GM12878 (cell line): ENCODE data around the gene FAM50A. TPM values are rescaled to one million over a fixed set of nuclear protein-coding genes. Genes with fewer than 3 reads are reported as not detected.

ENCODE experiments used
- ATAC-seq: fragments of 200-7000 bp; cut with Tn5 transposase; 3 replicates; pipeline ENCODE4 v1.9.1; 2020; ENCODE audit warnings: mild to moderate bottlenecking, moderate library complexity
- BruUV-seq: library from RNA; stranded (reverse); fragments of 400-500 nt; replicated peaks from 2 replicates; lab custom pipeline; 2021; lab: Mats Ljungman, UMichigan
- CTCF ChIA-PET: fragments of 300-600 bp; sonication (Branson Sonifier 250); formaldehyde crosslinking; extraction: SDS; loops from one replicate; lab custom pipeline; 2021; ENCODE audit warnings: inconsistent platforms; lab: Yijun Ruan, JAX
- POLR2A ChIA-PET: fragments of 350-600 bp; formaldehyde crosslinking; extraction: SDS; loops from one replicate; lab custom pipeline; 2021; ENCODE audit warnings: inconsistent platforms; lab: Charles Lee
- RAD21 ChIA-PET: fragments of 300-600 bp; sonication (Branson Sonifier 250); formaldehyde crosslinking; loops from one replicate; lab custom pipeline; 2023; ENCODE audit warnings: antibody characterized with exemption; ENCODE audit not compliant: unreplicated experiment; lab: Charles Lee
- SMC1A ChIA-PET: fragments of 300-600 bp; sonication (Branson Sonifier 250); formaldehyde crosslinking; loops from one replicate; lab custom pipeline; 2023; ENCODE audit not compliant: unreplicated experiment, uncharacterized antibody; lab: Charles Lee
- DNase-seq: peaks from one replicate; pipeline ENCODE4 v3.0.0-alpha.2; 2011; ENCODE audit warnings: low read depth, low spot score
- FAIRE-seq: peaks from 3 replicates; lab custom pipeline; 2011; peaks lifted over from hg19 to GRCh38; lab: Jason Lieb, UNC
- H2AFZ ChIP-seq: 2 replicates; pipeline ENCODE4 v1.6.0; 2011; ENCODE audit warnings: low read depth, low read length, control low read depth; ENCODE audit not compliant: control insufficient read depth
- H3K27ac ChIP-seq: 2 replicates; pipeline ENCODE4 v1.5.1; 2011; ENCODE audit warnings: control low read depth; ENCODE audit not compliant: control insufficient read depth, insufficient read depth
- H3K27me3 ChIP-seq, 2 experiments: replicated peaks in 1 of 2; 2 replicates each; pipeline versions ENCODE4 v1.6.0 to v1.6.1; 2011; ENCODE audit warnings: low read length in 1 of 2; ENCODE audit not compliant: control insufficient read depth in 2 of 2, insufficient read depth in 2 of 2
- H3K36me3 ChIP-seq, 2 experiments: 2 replicates each; pipeline ENCODE4 v1.5.1; 2011; ENCODE audit warnings: low read length in 1 of 2; ENCODE audit not compliant: control insufficient read depth in 2 of 2, insufficient read depth in 2 of 2
- H3K4me1 ChIP-seq: 2 replicates; pipeline ENCODE4 v1.6.1; 2011; ENCODE audit warnings: mild to moderate bottlenecking, low read length, moderate library complexity, mixed read lengths; ENCODE audit not compliant: control insufficient read depth, insufficient read depth
- H3K4me2 ChIP-seq: 2 replicates; pipeline ENCODE4 v1.6.0; 2011; ENCODE audit warnings: control low read depth; ENCODE audit not compliant: control insufficient read depth, insufficient read depth
- H3K4me3 ChIP-seq: fragments of 200-600 bp; sonication (generic); 2 replicates; pipeline ENCODE4 v1.5.1; 2016
- H3K79me2 ChIP-seq: 2 replicates; pipeline ENCODE4 v1.6.0; 2011; ENCODE audit warnings: low read length; ENCODE audit not compliant: control insufficient read depth, insufficient read depth
- H3K9ac ChIP-seq: 2 replicates; pipeline ENCODE4 v1.8.0; 2011; ENCODE audit warnings: low read length, control low read depth, mixed read lengths; ENCODE audit not compliant: control insufficient read depth, insufficient read depth
- H3K9me3 ChIP-seq: replicated peaks from 3 replicates; pipeline ENCODE4 v1.5.1; 2011; ENCODE audit warnings: mild to moderate bottlenecking, low read length; ENCODE audit not compliant: control insufficient read depth, insufficient read depth
- H4K20me1 ChIP-seq: 2 replicates; pipeline ENCODE4 v1.6.0; 2011; ENCODE audit not compliant: control insufficient read depth, insufficient read depth
- HCFC1 ChIP-seq: fragments of 150-350 bp; IDR thresholded peaks from 2 replicates; pipeline ENCODE4 v1.6.1; 2014; ENCODE audit warnings: low read length
- KLF5 ChIP-seq: fragments of 450-650 bp; IDR thresholded peaks from 2 replicates; pipeline ENCODE4 v1.6.1; 2014; ENCODE audit warnings: mild to moderate bottlenecking; ENCODE audit not compliant: partially characterized antibody
- LARP7 ChIP-seq: fragments of 450-650 bp; IDR thresholded peaks from 2 replicates; pipeline ENCODE4 v1.6.1; 2017; ENCODE audit warnings: mild to moderate bottlenecking
- RUNX3 ChIP-seq: IDR thresholded peaks from 2 replicates; pipeline ENCODE4 v1.6.1; 2012; ENCODE audit warnings: low read length, inconsistent platforms
- SUZ12 ChIP-seq: fragments of 200-600 bp; sonication (generic); IDR thresholded peaks from one replicate; pipeline ENCODE4 v1.6.1; 2018; ENCODE audit warnings: antibody characterized with exemption, mild to moderate bottlenecking; ENCODE audit not compliant: unreplicated experiment
- WGBS: methylation state at CpG from one replicate; pipeline ENCODE4 v1.1.6; 2016; ENCODE audit warnings: low lambda C conversion rate; ENCODE audit not compliant: insufficient replicate concordance, insufficient coverage; ENCODE audit errors: missing lambda C conversion rate; 5-methylcytosine and 5-hydroxymethylcytosine counted together
- in situ Hi-C: fragments of 300-500 bp; cut with MboI; formaldehyde crosslinking; loops from 9 replicates; pipeline ENCODE4 v1.14.3; 2018; ENCODE audit warnings: mixed read lengths
- intact Hi-C: fragments of 100-400 bp; cut with micrococcal nuclease; formaldehyde crosslinking; loops from one replicate; pipeline ENCODE4 v1.14.2; 2022; ENCODE audit not compliant: unreplicated experiment
- polyA plus RNA-seq, 11 experiments: library from polyadenylated mRNA; depleted of rRNA in 4 of 11; unstranded in 6 of 11; stranded (reverse) in 5 of 11; fragments of >200 nt; fragmentation: Nextera tagmentation in 4 of 11; fragmentation: Illumina TruSeq in 1 of 11; extraction: Ambion mirVana in 4 of 11; extraction: Trizol in 1 of 11; gene quantifications; 1 replicate in 1 of 11; 2 replicates in 10 of 11; pipeline versions ENCODE4 v1.2.1 to v1.2.3, GENCODE V29; 2011 to 2016; ENCODE audit warnings: inconsistent platforms in 2 of 11, missing spikeins in 2 of 11, low read depth in 1 of 11
- total RNA-seq, 4 experiments: library from RNA; depleted of rRNA in 3 of 4; stranded (reverse); fragments of >200 nt in 3 of 4; fragmentation: Illumina TruSeq in 1 of 4; extraction: Trizol in 1 of 4; gene quantifications; 2 replicates each; pipeline versions ENCODE4 v1.2.1 to v1.2.3, GENCODE V29; 2013 to 2021
- TF ChIP-seq, protein P1 (sequence below): IDR thresholded peaks from 2 replicates; pipeline ENCODE4 v1.6.1; 2012; ENCODE audit warnings: improper control_type of control experiment, low read depth, low read length; ENCODE audit not compliant: insufficient replicate concordance
- TF ChIP-seq, protein P2 (sequence below): fragments of 450-650 bp; IDR thresholded peaks from 2 replicates; pipeline ENCODE4 v1.6.1; 2017; ENCODE audit warnings: low read depth, mild to moderate bottlenecking, moderate library complexity
- TF ChIP-seq, protein P3 (sequence below): IDR thresholded peaks from 2 replicates; pipeline ENCODE4 v1.6.1; 2011; ENCODE audit warnings: mild to moderate bottlenecking, low read depth, low read length, moderate library complexity; ENCODE audit not compliant: insufficient replicate concordance
- TF ChIP-seq, protein P4 (sequence below): fragments of 450-650 bp; IDR thresholded peaks from 2 replicates; pipeline ENCODE4 v1.6.1; 2017; ENCODE audit warnings: mild to moderate bottlenecking, moderate library complexity

Gene FAM50A
- total and polyA plus RNA-seq, 10 of the 15 experiments (the other 5 are each of a cell fraction or from before 2014, with no cell fraction given) = 4.2 to 46.7 (median 34.6) TPM

DNA sequence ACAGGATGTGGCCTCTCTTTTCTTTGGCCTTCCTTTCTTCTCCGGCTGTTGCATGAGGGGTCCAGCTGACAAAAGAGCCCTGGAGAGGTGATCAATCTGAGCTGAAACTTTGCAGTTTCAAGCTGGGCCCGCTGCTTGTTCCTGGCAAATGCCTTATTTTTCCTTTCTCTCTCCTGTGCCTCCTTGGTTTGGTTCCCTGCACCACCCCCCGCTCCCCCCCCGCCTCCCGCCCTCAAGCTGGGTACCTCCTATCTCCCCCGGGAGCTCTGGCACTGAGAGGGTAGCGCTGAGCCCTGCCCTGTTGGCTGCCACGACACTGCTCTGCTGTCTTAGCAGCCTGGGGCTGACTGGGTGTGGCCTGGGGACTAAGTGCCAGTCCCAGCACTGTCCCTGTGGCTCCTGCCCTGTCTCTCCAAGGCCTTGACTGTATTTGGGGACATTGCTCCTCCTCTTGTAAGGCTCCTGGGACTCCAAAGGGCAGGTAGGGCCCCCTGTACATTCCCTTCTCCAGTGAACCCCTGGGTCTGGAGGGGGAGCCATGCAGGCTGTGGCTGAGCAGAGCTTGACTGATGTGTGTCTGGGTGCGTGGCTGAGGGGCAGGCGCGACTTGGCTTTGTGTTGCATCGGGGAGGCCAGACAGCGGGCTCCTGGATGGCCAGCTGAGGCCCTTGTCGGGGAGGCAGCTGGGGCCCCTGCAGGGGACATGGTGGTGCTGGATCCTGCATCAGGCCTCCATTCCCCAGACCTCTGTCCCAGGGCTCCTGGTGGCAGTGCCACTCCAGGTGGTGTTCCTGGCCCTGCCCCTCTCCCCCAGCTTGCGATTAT lies 15.2 kb downstream of the FAM50A start:
- Histone ChIP-seq H3K79me2 (peaks cover 9% of the 10 kb centered on the region), H4K20me1 (no peaks in the 10 kb centered on the region), H3K27ac (no peak overlapping the region), H3K27me3 (no peaks in the 10 kb centered on the region), H3K9ac (peak overlapping the region; percentile 56), H3K9me3 (no peaks in the 10 kb centered on the region; the same call in 2 of the 3 replicates), H3K36me3 (no peaks in the 10 kb centered on the region), H3K4me2 (peak overlapping the region; percentile 54), H3K4me1 (no peaks in the 10 kb centered on the region), H2AFZ (no peak overlapping the region), H3K4me3 (peak overlapping the region; percentile 77)
- WGBS = 29% methylated on average over 10 of the region's 15 CpGs
- POLR2A ChIA-PET = interaction anchor here (0.8 to 0.9 kb wide), 4 partner anchors 13 to 28 kb away, joined by 3 to 4 read pairs (median 4); partner anchors contain the start of gene UBL4A
- FAIRE-seq (no peak), ATAC-seq (peak; percentile 81), DNase-seq (no peak)
- SMC1A ChIA-PET = interaction anchor here (1.0 kb wide), 1 partner anchor 68 kb away, joined by 3 read pairs; no protein-coding TSS in a partner anchor
- RAD21 ChIA-PET = no interaction called here
- CTCF ChIA-PET = interaction anchor here (1.2 to 1.4 kb wide), 2 partner anchors 68 to 86 kb away, joined by 3 to 4 read pairs; no protein-coding TSS in a partner anchor
- intact Hi-C loops (no loop called here), in situ Hi-C loops (no loop called here)
- BruUV-seq = no TSS peak
- no peak for TF ChIP-seq RUNX3
- TF ChIP-seq SUZ12 = no peak
- no peak for TF ChIP-seq KLF5
- TF ChIP-seq, protein P1, sequence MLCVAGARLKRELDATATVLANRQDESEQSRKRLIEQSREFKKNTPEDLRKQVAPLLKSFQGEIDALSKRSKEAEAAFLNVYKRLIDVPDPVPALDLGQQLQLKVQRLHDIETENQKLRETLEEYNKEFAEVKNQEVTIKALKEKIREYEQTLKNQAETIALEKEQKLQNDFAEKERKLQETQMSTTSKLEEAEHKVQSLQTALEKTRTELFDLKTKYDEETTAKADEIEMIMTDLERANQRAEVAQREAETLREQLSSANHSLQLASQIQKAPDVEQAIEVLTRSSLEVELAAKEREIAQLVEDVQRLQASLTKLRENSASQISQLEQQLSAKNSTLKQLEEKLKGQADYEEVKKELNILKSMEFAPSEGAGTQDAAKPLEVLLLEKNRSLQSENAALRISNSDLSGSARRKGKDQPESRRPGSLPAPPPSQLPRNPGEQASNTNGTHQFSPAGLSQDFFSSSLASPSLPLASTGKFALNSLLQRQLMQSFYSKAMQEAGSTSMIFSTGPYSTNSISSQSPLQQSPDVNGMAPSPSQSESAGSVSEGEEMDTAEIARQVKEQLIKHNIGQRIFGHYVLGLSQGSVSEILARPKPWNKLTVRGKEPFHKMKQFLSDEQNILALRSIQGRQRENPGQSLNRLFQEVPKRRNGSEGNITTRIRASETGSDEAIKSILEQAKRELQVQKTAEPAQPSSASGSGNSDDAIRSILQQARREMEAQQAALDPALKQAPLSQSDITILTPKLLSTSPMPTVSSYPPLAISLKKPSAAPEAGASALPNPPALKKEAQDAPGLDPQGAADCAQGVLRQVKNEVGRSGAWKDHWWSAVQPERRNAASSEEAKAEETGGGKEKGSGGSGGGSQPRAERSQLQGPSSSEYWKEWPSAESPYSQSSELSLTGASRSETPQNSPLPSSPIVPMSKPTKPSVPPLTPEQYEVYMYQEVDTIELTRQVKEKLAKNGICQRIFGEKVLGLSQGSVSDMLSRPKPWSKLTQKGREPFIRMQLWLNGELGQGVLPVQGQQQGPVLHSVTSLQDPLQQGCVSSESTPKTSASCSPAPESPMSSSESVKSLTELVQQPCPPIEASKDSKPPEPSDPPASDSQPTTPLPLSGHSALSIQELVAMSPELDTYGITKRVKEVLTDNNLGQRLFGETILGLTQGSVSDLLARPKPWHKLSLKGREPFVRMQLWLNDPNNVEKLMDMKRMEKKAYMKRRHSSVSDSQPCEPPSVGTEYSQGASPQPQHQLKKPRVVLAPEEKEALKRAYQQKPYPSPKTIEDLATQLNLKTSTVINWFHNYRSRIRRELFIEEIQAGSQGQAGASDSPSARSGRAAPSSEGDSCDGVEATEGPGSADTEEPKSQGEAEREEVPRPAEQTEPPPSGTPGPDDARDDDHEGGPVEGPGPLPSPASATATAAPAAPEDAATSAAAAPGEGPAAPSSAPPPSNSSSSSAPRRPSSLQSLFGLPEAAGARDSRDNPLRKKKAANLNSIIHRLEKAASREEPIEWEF = no peak
- TF ChIP-seq, protein P2, sequence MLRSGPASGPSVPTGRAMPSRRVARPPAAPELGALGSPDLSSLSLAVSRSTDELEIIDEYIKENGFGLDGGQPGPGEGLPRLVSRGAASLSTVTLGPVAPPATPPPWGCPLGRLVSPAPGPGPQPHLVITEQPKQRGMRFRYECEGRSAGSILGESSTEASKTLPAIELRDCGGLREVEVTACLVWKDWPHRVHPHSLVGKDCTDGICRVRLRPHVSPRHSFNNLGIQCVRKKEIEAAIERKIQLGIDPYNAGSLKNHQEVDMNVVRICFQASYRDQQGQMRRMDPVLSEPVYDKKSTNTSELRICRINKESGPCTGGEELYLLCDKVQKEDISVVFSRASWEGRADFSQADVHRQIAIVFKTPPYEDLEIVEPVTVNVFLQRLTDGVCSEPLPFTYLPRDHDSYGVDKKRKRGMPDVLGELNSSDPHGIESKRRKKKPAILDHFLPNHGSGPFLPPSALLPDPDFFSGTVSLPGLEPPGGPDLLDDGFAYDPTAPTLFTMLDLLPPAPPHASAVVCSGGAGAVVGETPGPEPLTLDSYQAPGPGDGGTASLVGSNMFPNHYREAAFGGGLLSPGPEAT = no peak
- TF ChIP-seq, protein P3, sequence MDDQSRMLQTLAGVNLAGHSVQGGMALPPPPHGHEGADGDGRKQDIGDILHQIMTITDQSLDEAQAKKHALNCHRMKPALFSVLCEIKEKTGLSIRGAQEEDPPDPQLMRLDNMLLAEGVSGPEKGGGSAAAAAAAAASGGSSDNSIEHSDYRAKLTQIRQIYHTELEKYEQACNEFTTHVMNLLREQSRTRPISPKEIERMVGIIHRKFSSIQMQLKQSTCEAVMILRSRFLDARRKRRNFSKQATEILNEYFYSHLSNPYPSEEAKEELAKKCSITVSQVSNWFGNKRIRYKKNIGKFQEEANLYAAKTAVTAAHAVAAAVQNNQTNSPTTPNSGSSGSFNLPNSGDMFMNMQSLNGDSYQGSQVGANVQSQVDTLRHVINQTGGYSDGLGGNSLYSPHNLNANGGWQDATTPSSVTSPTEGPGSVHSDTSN = no peak
- no peak for TF ChIP-seq LARP7
- TF ChIP-seq, protein P4, sequence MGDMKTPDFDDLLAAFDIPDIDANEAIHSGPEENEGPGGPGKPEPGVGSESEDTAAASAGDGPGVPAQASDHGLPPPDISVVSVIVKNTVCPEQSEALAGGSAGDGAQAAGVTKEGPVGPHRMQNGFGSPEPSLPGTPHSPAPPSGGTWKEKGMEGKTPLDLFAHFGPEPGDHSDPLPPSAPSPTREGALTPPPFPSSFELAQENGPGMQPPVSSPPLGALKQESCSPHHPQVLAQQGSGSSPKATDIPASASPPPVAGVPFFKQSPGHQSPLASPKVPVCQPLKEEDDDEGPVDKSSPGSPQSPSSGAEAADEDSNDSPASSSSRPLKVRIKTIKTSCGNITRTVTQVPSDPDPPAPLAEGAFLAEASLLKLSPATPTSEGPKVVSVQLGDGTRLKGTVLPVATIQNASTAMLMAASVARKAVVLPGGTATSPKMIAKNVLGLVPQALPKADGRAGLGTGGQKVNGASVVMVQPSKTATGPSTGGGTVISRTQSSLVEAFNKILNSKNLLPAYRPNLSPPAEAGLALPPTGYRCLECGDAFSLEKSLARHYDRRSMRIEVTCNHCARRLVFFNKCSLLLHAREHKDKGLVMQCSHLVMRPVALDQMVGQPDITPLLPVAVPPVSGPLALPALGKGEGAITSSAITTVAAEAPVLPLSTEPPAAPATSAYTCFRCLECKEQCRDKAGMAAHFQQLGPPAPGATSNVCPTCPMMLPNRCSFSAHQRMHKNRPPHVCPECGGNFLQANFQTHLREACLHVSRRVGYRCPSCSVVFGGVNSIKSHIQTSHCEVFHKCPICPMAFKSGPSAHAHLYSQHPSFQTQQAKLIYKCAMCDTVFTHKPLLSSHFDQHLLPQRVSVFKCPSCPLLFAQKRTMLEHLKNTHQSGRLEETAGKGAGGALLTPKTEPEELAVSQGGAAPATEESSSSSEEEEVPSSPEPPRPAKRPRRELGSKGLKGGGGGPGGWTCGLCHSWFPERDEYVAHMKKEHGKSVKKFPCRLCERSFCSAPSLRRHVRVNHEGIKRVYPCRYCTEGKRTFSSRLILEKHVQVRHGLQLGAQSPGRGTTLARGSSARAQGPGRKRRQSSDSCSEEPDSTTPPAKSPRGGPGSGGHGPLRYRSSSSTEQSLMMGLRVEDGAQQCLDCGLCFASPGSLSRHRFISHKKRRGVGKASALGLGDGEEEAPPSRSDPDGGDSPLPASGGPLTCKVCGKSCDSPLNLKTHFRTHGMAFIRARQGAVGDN = no peak
- no peak for TF ChIP-seq HCFC1
